ENCODE data around the gene TNPO3.
"Not testable (repeated sequence)": the region's sequence is repeated elsewhere in the genome, so short reads cannot be mapped to it uniquely, and the experiment has no call there.

Gene TNPO3

DNA sequence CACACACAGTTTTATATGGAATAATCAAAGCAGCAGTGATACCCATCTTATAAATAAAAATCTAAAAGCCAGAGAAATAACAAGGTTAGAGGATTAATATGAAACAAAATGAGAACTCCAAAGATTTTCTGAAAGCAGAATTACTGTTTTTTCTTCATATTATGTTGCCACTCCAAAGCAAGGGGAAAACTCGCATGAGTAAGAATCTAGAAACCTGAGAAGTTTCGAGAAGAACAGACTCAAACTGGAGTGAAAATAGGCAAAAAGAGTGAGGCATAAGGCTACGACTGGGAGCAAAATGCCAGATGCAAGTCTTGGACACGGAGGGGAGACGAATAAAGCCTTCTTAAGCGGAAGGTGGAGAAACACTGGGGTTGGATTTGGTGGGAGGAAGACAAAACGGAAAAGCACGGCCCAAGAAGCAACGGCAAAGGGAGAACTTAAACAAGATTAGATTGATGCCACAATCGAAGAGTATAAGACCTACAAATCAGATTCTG, 923 bp downstream of the TNPO3 start:
- FAIRE-seq (no peak), DNase-seq (ENCODE audit: insufficient read length, low spot score) (peak; percentile 14)
- no peak for TF ChIP-seq POLR2A (IDR thresholded peaks at IDR 0.05; ENCODE audit: low read depth, low read length)

DNA sequence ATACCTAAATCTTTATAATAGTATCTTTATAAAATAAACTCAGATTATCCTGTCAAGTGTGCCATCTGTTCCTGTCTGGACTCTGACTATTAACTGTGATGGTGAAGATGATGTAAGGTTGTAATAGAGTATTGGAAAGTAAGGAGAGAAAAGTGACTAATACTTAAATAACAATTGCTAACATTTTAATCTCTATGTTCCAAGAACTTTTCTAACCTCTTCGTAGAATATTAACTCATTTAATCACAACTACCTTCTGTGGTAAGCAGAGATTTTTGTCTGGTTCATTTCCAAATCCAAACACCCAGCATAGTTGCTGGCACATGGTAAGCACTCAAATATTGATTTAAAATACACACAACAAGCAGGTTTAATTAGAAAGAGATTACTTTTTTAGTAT, 2.5 kb downstream of the TNPO3 start:
- FAIRE-seq (no peak), DNase-seq (ENCODE audit: insufficient read length, low spot score) (no peak)
- no peak for TF ChIP-seq POLR2A (IDR thresholded peaks at IDR 0.05; ENCODE audit: low read depth, low read length)

DNA sequence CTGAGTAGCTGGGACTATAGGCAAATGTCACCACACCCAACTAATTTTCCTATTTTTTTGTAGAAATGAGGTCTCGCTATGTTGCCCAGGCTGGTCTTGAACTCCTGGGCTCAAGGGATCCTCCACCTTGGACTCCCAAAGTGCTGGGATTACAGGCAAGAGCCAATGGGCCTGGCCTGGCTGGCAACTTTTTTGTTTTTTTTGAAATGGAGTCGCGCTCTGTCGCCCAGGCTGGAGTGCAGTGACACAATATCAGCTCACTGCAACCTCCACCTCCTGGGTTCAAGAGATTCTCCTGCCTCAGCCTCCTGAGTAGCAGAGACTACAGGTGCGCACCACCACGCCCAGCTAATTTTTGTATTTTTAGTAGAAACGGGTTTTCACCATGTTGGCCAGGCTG, 3.5 kb downstream of the TNPO3 start:
- not testable (repeated sequence) for FAIRE-seq; DNase-seq (ENCODE audit: insufficient read length, low spot score)

DNA sequence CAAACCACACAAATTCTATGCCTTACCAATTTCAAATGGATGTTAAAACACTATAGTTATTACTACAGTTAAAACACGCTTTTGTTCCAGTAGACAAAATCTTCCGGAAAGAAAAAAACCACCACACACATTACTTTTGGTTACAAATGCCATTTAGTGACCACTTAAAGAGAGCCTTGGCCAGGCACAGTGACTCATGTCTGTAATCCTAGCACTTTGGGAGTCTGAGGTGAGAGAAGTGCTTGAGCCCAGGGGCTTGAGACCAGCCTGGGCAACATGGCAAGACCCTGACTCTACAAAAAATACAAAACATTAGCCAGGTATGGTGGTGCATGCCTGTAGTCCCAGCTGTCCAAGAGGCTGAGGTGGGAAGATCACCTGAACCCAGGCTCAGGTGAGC, 7.2 kb downstream of the TNPO3 start:
- no peak for TF ChIP-seq POLR2A (IDR thresholded peaks at IDR 0.05; ENCODE audit: low read depth, low read length)
- FAIRE-seq, result no peak
- no peak for DNase-seq (ENCODE audit: insufficient read length, low spot score)

DNA sequence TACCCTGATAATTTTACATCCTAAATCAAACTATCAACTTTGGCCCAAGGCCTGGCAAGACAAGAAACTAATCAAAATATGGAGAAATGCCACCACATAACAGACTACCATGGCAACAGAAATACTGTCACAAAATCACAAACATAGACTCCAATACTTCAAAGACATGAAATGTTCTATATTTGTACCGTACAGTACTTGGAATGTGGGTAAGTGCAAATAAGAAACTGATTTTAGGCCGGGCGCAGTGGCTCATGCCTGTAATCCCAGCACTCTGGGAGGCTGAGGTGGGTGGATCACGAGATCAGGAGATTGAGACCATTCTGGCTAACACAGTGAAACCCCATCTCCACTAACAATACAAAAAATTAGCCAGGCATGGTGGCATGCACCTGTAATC, 9.2 kb downstream of the TNPO3 start:
- no peak for TF ChIP-seq POLR2A (IDR thresholded peaks at IDR 0.05; ENCODE audit: low read depth, low read length)
- no peak for DNase-seq (ENCODE audit: insufficient read length, low spot score)
- FAIRE-seq, result no peak

DNA sequence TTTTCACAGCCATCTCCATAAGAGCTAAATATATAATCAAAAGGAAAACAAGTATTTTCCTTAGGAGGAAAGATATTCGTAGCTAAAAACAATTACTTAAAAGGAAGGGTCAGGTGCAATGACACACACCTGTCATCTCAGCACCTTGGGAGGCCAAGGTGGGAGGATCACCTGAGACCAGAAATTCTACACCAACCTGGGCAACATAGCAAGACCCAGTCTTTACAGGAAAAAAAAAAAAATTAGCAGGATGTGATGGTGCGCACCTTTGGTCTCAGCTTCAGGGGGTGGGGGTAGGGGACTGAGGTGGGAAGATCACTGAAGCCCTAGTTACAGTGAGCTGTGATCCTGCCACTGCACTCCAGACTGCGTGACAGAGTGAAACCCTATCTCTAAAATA, 11.9 kb downstream of the TNPO3 start:
- DNase-seq (ENCODE audit: insufficient read length, low spot score), result no peak
- TF ChIP-seq POLR2A (IDR thresholded peaks at IDR 0.05; ENCODE audit: low read depth, low read length), result no peak
- FAIRE-seq, result no peak

DNA sequence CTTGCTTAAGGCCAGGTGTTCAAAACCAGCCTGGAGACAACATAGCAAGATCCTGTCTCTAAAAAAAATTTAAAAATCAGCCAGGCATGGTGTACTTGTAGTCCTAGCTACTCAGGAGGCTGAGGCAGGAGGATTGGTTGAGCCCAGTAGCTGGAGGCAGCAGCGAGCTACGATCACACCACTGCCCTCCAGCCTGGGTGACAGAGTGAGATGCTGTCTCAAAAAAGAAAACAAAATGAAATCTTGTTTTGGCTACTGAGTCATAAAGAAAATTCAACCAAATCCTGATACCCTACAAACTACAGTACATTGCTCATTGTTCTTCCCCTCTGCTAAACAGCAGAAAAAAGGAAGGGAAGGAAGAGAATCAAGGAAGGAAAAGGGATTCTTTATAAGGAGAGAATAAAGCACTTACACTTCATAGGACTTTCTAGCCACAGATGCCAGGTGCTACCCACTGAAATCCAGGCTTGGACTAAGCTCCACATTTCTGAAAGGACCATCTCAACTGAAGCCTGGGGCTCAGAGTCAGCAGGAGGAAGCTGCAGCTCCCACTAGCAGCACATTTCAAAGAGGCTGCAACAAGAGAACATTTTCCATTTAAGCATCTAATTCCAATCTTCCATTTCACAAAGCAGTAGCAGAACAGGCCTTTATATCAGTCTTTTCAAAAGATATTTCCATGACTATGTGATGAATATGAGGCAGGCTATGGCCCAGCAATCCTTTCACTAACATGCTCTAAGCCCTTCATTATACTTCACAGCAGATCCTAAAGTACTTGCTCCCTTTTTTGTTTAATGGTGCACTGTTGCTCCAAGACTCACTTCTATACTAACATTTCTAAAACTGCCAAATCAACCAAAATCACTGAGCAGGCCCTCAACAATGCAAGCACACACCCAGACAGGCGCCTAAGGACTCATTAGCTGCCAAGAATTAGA, 13.5 kb downstream of the TNPO3 start:
- FAIRE-seq (peak; percentile 23), DNase-seq (ENCODE audit: insufficient read length, low spot score) (no peak)
- no peak for TF ChIP-seq POLR2A (IDR thresholded peaks at IDR 0.05; ENCODE audit: low read depth, low read length)

DNA sequence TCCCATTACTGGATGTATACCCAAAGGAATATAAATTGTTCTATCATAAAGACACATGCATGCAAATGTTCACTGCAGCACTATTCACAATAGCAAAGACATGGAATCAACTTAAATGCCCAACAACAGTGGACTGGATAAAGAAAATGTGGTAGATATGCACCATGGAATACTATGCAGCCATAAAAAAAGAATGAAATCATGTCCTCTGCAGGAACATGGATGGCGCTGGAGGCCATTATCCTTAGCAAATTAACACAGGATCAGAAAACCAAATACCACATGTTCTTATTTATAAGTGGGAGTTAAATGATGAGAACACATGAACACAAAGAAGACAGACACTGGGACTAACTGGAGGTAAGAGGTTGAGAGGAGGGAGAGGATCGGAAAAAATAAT, 16.4 kb downstream of the TNPO3 start:
- not testable (repeated sequence) for FAIRE-seq; DNase-seq (ENCODE audit: insufficient read length, low spot score)

DNA sequence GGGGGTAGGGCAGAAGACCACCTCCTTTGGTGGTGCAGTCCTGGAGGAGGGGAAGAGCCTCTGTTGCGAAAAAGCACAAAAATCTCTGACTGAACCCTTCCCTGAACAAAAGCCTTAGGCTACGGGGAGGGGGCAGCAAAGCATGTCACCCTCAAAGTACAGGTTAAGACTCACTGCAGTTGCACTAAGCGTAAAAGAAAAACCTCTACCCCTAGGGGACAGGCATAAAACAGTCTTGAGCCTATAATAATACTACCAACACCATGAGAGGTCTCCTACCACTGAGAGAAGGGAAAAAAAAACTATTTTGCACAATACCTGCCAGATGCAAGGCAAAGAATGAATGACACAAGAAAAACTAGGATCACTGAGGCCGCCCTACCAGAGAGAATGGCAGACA, 17.3 kb downstream of the TNPO3 start:
- DNase-seq (ENCODE audit: insufficient read length, low spot score), result no peak
- no peak for FAIRE-seq
- TF ChIP-seq POLR2A (IDR thresholded peaks at IDR 0.05; ENCODE audit: low read depth, low read length), result no peak

DNA sequence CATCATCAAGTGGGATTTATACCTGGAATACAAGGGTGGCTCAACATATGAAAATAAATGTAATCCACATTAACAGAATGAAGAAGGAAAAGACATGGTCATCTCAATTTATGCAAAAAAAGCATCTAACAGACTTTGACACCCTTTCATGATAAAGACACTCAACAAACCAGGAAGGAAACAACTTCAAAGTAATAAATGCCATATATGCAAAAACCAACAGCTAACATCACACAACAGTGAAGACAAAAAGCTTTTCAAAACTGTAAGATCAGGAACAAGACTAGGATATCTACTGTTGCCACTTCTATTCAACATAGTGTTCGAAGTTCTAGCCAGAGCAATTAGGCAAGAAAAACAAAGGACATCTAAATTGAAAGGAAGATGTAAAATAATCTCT, 22.9 kb downstream of the TNPO3 start:
- TF ChIP-seq POLR2A (IDR thresholded peaks at IDR 0.05; ENCODE audit: low read depth, low read length), result no peak
- DNase-seq (ENCODE audit: insufficient read length, low spot score) (no peak), FAIRE-seq (no peak)

DNA sequence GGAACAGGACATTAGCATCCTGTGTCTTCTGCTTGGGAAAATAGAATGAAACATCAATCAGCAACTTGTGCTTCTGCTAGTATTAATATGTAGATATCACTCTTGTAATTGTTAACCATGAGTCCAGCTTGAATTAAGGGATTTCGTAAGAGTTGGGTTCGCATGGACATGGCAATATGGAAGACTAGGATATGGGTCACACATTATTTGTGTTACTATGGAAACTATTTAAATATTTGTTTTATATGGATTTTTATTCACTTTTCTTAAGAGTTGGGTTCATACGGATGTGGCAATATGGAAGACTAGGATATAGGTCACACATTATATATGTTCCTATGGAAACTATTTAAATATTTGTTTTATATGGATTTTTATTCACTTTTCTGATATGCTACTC, 24.5 kb downstream of the TNPO3 start:
- DNase-seq (ENCODE audit: insufficient read length, low spot score), result no peak
- no peak for TF ChIP-seq POLR2A (IDR thresholded peaks at IDR 0.05; ENCODE audit: low read depth, low read length)
- FAIRE-seq, result no peak

DNA sequence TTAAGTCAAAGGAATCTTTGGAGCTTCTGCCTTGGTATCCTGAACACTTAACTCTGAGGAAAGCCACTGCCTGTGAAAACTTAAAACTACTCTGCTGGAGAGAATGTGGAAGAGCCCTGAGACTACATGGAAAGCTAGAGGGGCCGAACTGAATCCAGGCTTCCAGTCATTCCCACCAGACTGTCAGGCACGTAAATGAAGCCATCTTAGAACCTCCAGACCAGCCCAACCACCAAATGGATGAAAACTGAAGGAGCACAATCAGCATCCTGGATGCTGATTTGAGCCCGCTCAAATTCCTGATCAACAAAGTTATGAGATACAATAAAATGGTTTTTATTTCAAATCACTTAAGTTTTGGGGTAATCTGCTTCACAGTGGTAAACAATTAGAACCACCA, 30.8 kb downstream of the TNPO3 start:
- DNase-seq (ENCODE audit: insufficient read length, low spot score) (no peak), FAIRE-seq (no peak)
- TF ChIP-seq POLR2A (IDR thresholded peaks at IDR 0.05; ENCODE audit: low read depth, low read length), result no peak

DNA sequence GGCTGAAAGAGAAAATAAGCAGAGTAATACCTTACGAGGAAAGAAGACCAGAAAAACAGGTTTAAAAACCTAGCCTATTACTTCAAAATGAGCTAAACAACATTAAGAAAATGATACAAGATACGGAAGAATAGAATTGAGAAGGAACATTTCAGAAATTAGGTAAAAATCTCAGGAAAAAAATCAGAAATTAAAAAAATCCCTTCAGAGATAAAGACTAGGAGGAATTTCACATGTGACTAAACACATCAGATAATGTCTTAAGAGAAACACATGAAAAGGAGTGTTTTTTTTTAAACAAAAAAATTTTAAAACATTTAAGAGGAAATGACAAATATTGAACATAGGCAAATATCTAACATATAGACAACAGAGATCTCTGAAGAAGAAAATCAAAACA, 33.3 kb downstream of the TNPO3 start:
- no peak for DNase-seq (ENCODE audit: insufficient read length, low spot score)
- no peak for TF ChIP-seq POLR2A (IDR thresholded peaks at IDR 0.05; ENCODE audit: low read depth, low read length)
- FAIRE-seq, result no peak

DNA sequence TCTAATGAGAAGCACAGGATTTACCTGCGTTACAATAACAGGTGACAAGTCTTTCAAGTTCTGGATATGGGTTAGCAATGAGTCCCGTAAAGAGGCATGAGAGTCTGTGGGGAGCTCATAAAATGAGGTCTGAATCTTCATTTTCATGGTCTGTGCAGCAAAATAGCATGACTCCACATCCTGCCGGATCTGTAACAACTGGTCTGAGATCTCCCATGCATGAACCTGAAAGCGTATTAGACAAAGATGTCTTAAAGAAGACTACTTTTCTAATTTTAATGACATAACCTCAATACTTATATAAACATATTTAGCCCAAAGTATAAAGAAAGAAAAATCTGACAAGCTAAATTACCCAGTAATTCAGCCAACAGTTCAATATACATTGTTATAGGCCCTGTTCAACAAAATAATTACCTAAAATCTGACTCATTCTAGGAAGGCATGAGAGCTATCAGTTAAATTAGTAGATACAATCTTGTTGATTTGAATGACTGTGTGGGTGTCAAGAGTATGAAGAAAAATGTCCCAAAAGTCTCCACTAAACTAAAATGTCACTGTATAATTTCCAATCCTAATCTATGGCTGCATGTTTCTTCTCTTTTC, 36.9 kb downstream of the TNPO3 start:
- DNase-seq (ENCODE audit: insufficient read length, low spot score), result no peak
- peak; percentile 6 for FAIRE-seq
- TF ChIP-seq POLR2A (IDR thresholded peaks at IDR 0.05; ENCODE audit: low read depth, low read length), result no peak

DNA sequence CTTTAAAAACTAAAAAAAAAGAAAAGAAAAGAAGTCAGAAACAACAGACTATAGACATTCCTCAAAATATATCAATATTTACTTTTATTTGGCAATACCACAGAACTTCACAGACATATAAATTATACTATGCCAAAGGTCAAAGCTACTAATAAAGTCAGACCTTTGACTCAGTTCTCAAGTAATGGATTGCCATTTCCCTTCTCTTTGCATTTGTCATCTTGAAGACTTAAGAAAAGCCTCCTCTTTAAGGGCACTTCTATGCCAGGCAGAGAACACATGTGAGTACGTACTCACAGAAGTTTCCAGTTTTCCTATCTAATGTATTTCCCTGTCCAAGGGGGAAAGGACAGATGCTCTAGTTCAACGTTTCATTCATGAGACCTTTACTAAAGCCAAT, 37.6 kb downstream of the TNPO3 start:
- TF ChIP-seq POLR2A (IDR thresholded peaks at IDR 0.05; ENCODE audit: low read depth, low read length), result no peak
- FAIRE-seq (peak; percentile 15), DNase-seq (ENCODE audit: insufficient read length, low spot score) (no peak)
